Subcutaneous adipose tissue (tissue), 4 donors: ENCODE results near the gene ERC2. TPM values are rescaled to one million over a fixed set of nuclear protein-coding genes. Genes with fewer than 3 reads are reported as not detected.

Experiments
- CTCF ChIP-seq: fragments of 450-650 bp; IDR thresholded peaks from one replicate; pipeline ENCODE4 v1.5.1; 2016; ENCODE audit warnings: low read depth, mild to moderate bottlenecking, control low read depth, antibody characterized with exemption, moderate library complexity
- total RNA-seq, 4 donors: library from RNA; depleted of rRNA; stranded (reverse); fragments of >200 nt; gene quantifications; one replicate each; pipeline ENCODE4 v1.1.0, GENCODE V29; 2016

Gene ERC2
- total RNA-seq, 4 donors from 2014 or later: 1.1 TPM; not detected in 3

- TF ChIP-seq CTCF: no peak
Measured at GRCh38 chr3:56205406-56205805, 262.9 kb downstream of the ERC2 start.

GRCh38 chr3:56202997-56203396 is 265.3 kb downstream of the ERC2 start:
- no peak for TF ChIP-seq CTCF

- no peak for TF ChIP-seq CTCF
Measured at GRCh38 chr3:56201407-56201806, 266.9 kb downstream of the ERC2 start.

DNA sequence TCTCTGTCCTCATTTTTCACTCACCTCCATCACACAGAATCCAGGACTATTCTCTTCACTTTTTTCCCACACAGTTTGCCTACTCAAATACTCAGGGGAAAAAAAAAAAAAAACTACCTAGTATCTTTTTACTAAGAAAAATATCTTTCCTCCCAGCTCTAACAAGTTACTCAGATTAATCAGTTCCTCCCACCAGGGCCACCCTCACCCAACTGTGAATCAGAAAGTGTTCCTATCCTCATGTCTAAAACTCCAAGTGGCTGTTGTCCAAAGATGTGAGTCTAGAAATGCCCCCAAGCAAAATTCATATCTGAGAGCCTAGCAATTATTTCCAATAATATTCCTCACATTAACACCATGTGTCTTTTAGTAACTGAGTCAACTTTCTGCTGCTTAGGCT is 268.0 kb downstream of the ERC2 start:
- TF ChIP-seq CTCF: no peak

DNA sequence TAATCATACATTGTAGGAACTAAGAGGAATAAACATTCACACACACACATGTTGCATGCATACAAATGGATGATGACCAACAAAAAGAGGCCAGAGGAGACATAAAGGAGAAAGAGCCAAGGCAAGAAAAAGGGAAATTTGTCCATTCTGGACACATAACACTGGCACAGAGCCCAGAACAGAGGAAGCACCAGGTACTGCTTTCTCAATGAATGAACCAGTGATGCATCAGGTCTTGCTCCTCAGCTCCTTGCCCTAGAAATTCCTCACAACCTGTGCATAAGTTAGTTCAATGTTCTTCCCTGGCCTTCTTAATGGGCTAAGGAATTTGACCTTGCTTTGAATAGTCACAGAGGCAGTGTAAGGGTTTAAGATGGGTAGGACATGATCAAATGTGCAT is 270.3 kb downstream of the ERC2 start:
- no peak for TF ChIP-seq CTCF

GRCh38 chr3:56197259-56197965 is 270.9 kb downstream of the ERC2 start:
- no peak for TF ChIP-seq CTCF

- TF ChIP-seq CTCF: no peak
Measured at GRCh38 chr3:56196700-56197099, 271.6 kb downstream of the ERC2 start.
